Left ventricle myocardium inferior (tissue), 1 donor: ENCODE measurements around the gene GPR17. TPM values are rescaled to one million over a fixed set of nuclear protein-coding genes. Genes with fewer than 3 reads are reported as not detected.

Experiments
- DNase-seq: peaks from one replicate; pipeline ENCODE4 v3.0.0-alpha.2; 2020
- H3K27ac ChIP-seq: fragments of 200-600 bp; replicated peaks from 2 replicates; pipeline ENCODE4 v1.8.0; 2021
- H3K27me3 ChIP-seq: fragments of 200-600 bp; 2 replicates; pipeline ENCODE4 v1.8.0; 2021; ENCODE audit warnings: low read depth
- H3K36me3 ChIP-seq: fragments of 200-600 bp; 2 replicates; pipeline ENCODE4 v1.8.0; 2021
- H3K4me1 ChIP-seq: fragments of 200-600 bp; 2 replicates; pipeline ENCODE4 v1.8.0; 2021
- H3K4me3 ChIP-seq: fragments of 200-600 bp; 2 replicates; pipeline ENCODE4 v1.8.0; 2021; ENCODE audit warnings: mild to moderate bottlenecking, moderate library complexity
- H3K9me3 ChIP-seq: fragments of 200-600 bp; replicated peaks from 2 replicates; pipeline ENCODE4 v1.8.0; 2021
- intact Hi-C: fragments of 100-400 bp; cut with micrococcal nuclease; formaldehyde crosslinking; loops from one replicate; pipeline ENCODE4 v1.11.0; 2022
- total RNA-seq: library from RNA; stranded (reverse); fragmentation: NEBNext Ultra II Directional; extraction: Animal tissue kit (Norgen Biotek cat#: 25700); gene quantifications from one replicate; pipeline ENCODE4 v1.2.1, GENCODE V29; 2021
- TF ChIP-seq, protein P1 (sequence below): fragments of 200-600 bp; IDR thresholded peaks from 2 replicates; pipeline ENCODE4 v1.8.0; 2021; ENCODE audit warnings: antibody characterized with exemption, mild to moderate bottlenecking, borderline replicate concordance
- donor health status: DM: no; HTN: yes; CAD: no; lungs with severe emphysema.

The GPR17 gene
- total RNA-seq, 1 donor from 2014 or later, result 0.16 TPM

GRCh38 chr2:127612111-127612822 lies 33.7 kb upstream of the GPR17 start:
- H3K36me3 ChIP-seq, result no peaks in the 10 kb centered on the region
- intact Hi-C loops, result no loop called here
- TF ChIP-seq, protein P1, sequence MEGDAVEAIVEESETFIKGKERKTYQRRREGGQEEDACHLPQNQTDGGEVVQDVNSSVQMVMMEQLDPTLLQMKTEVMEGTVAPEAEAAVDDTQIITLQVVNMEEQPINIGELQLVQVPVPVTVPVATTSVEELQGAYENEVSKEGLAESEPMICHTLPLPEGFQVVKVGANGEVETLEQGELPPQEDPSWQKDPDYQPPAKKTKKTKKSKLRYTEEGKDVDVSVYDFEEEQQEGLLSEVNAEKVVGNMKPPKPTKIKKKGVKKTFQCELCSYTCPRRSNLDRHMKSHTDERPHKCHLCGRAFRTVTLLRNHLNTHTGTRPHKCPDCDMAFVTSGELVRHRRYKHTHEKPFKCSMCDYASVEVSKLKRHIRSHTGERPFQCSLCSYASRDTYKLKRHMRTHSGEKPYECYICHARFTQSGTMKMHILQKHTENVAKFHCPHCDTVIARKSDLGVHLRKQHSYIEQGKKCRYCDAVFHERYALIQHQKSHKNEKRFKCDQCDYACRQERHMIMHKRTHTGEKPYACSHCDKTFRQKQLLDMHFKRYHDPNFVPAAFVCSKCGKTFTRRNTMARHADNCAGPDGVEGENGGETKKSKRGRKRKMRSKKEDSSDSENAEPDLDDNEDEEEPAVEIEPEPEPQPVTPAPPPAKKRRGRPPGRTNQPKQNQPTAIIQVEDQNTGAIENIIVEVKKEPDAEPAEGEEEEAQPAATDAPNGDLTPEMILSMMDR, result no peak
- DNase-seq, result no peak
- H3K27ac ChIP-seq, result no peak overlapping the region
- H3K9me3 ChIP-seq, result peaks cover 29% of the 10 kb centered on the region
- H3K27me3 ChIP-seq, result no peaks in the 10 kb centered on the region
- no peaks in the 10 kb centered on the region for H3K4me1 ChIP-seq
- H3K4me3 ChIP-seq, result no peak overlapping the region

GRCh38 chr2:127614246-127614645 lies 31.7 kb upstream of the GPR17 start:
- H3K4me1 ChIP-seq, result no peaks in the 10 kb centered on the region
- TF ChIP-seq, protein P1, result no peak
- H3K9me3 ChIP-seq, result peaks cover 29% of the 10 kb centered on the region
- no peak overlapping the region for H3K4me3 ChIP-seq
- intact Hi-C loops, result no loop called here
- no peaks in the 10 kb centered on the region for H3K36me3 ChIP-seq
- DNase-seq, result no peak
- no peaks in the 10 kb centered on the region for H3K27me3 ChIP-seq
- H3K27ac ChIP-seq, result no peak overlapping the region

DNA sequence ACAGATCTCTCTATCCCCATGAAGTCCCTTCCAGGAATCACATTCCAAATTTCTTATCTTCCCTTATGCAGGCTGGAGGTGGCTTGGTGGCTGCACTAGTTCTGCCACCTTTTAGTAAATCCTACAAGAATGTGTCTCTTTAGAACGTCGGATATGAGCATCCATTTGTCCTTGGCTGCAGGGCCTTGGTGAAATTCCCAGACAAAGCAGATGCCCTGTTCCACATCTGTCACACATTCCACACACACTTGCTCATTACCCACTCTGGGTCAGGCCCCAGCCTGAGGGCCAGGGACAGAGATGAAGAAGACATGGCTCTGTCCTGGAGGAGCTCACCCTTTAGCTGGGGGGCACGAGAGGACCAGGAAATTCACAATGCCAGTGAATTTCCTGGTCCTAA lies 31.2 kb upstream of the GPR17 start:
- intact Hi-C loops, result no loop called here
- TF ChIP-seq, protein P1, result no peak
- DNase-seq, result no peak
- H3K27ac ChIP-seq, result no peak overlapping the region
- H3K4me3 ChIP-seq, result no peak overlapping the region
- H3K36me3 ChIP-seq, result no peaks in the 10 kb centered on the region
- no peaks in the 10 kb centered on the region for H3K4me1 ChIP-seq
- no peaks in the 10 kb centered on the region for H3K27me3 ChIP-seq
- H3K9me3 ChIP-seq, result peaks cover 29% of the 10 kb centered on the region

GRCh38 chr2:127615511-127616166 lies 30.3 kb upstream of the GPR17 start:
- H3K36me3 ChIP-seq, result no peaks in the 10 kb centered on the region
- intact Hi-C loops, result no loop called here
- TF ChIP-seq, protein P1, result no peak
- no peaks in the 10 kb centered on the region for H3K27me3 ChIP-seq
- no peaks in the 10 kb centered on the region for H3K4me1 ChIP-seq
- H3K4me3 ChIP-seq, result no peak overlapping the region
- H3K27ac ChIP-seq, result no peak overlapping the region
- no peak for DNase-seq
- peaks cover 29% of the 10 kb centered on the region for H3K9me3 ChIP-seq

DNA sequence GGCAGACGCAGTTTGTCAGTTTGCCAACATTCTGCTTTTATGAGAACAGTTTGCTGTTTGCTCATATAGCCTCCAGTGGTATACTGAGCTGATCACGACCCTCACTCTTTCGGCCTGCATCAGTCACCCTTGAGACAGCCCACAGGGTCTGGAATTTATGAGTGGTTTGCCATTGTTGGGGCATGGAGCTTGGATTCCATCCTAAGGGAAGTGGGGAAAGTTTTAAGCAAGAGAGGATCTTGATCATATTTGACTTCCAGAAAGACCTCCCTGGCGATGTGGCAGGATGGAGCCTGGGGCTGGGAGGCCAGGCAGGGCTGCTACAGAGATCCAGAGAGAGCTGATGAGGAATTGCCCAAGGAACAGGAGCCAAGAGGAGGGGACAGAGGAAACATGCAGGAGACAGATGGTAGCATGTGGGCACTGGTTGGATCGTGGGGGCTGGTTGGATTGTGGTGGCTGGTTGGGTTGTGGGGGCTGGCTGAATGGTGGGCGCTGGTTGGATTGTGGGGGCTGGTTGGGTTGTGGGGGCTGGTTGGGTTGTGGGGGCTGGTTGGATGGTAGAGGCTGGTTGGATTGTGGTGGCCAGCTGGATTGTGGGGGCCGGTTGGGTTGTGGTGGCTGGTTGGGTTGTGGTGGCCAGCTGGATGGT lies 27.3 kb upstream of the GPR17 start:
- no peaks in the 10 kb centered on the region for H3K4me1 ChIP-seq
- peaks cover 5% of the 10 kb centered on the region for H3K9me3 ChIP-seq
- H3K27ac ChIP-seq, result no peak overlapping the region
- peaks cover 8% of the 10 kb centered on the region for H3K27me3 ChIP-seq
- no peaks in the 10 kb centered on the region for H3K36me3 ChIP-seq
- no peak for DNase-seq
- TF ChIP-seq, protein P1, result no peak
- intact Hi-C loops, result no loop called here
- H3K4me3 ChIP-seq, result no peak overlapping the region
